Tibial artery (tissue), 4 donors: ENCODE measurements around the gene CEP83.

Source experiments
- DNase-seq, 2 donors: peaks; one replicate each; pipeline ENCODE4 v3.0.0-alpha.2; 2019
- H3K27ac ChIP-seq, 2 donors: fragments of 200-600 bp; sonication (generic) in 1 of 2; 1 replicate in 1 of 2; 2 replicates in 1 of 2; pipeline ENCODE4 v1.5.1; 2018 to 2019; ENCODE audit warnings: mild to moderate bottlenecking in 1 of 2
- H3K27me3 ChIP-seq, 2 donors: fragments of 200-600 bp; sonication (generic) in 1 of 2; one replicate each; pipeline versions ENCODE4 v1.5.1 to v1.6.0; 2016 to 2019
- H3K36me3 ChIP-seq, 3 donors: fragments of 200-600 bp; sonication (generic) in 2 of 3; one replicate each; pipeline ENCODE4 v1.5.1; 2016 to 2019; ENCODE audit warnings: mild to moderate bottlenecking in 2 of 3
- H3K4me1 ChIP-seq, 4 donors: fragments of 200-600 bp; sonication (generic) in 2 of 4; 1 replicate in 3 of 4; 2 replicates in 1 of 4; pipeline ENCODE4 v1.5.1; 2016 to 2019
- H3K4me3 ChIP-seq, 2 donors: fragments of 200-600 bp; sonication (generic) in 1 of 2; 1 replicate in 1 of 2; 2 replicates in 1 of 2; pipeline ENCODE4 v1.5.1; 2018 to 2019; ENCODE audit warnings: mild to moderate bottlenecking in 2 of 2
- H3K9me3 ChIP-seq, 3 donors: fragments of 200-600 bp; sonication (generic) in 1 of 3; one replicate each; pipeline ENCODE4 v1.5.1; 2016 to 2019
- intact Hi-C: fragments of 100-400 bp; cut with DNase I; formaldehyde crosslinking; loops from one replicate; pipeline ENCODE4 v1.15.0; 2023; ENCODE audit warnings: low total_unique reads
- TF ChIP-seq, protein P1 (sequence below), 2 experiments: fragments of 200-600 bp in 1 of 2; fragments of 450-650 bp in 1 of 2; IDR thresholded peaks; one replicate each; pipeline ENCODE4 v1.5.1; 2017 to 2019; ENCODE audit warnings: antibody characterized with exemption in 2 of 2, mild to moderate bottlenecking in 1 of 2, moderate library complexity in 1 of 2

The CEP83 gene

GRCh38 chr12:94340573-94340972 lies 119.1 kb downstream of the CEP83 start:
- DNase-seq: no peak
- intact Hi-C loops: no loop called here

GRCh38 chr12:94338006-94338794 lies 121.5 kb downstream of the CEP83 start:
- Histone ChIP-seq H3K27me3 (no peaks in the 10 kb centered on the region), H3K4me1 (no peaks in the 10 kb centered on the region), H3K27ac (no peak overlapping the region), H3K4me3 (no peak overlapping the region), H3K9me3 (no peaks in the 10 kb centered on the region), H3K36me3 (no peaks in the 10 kb centered on the region)
- intact Hi-C loops: loop anchor here (10.0 kb wide), 1 partner anchor 187 kb away; no protein-coding TSS in a partner anchor
- no peak for DNase-seq
- TF ChIP-seq, protein P1, sequence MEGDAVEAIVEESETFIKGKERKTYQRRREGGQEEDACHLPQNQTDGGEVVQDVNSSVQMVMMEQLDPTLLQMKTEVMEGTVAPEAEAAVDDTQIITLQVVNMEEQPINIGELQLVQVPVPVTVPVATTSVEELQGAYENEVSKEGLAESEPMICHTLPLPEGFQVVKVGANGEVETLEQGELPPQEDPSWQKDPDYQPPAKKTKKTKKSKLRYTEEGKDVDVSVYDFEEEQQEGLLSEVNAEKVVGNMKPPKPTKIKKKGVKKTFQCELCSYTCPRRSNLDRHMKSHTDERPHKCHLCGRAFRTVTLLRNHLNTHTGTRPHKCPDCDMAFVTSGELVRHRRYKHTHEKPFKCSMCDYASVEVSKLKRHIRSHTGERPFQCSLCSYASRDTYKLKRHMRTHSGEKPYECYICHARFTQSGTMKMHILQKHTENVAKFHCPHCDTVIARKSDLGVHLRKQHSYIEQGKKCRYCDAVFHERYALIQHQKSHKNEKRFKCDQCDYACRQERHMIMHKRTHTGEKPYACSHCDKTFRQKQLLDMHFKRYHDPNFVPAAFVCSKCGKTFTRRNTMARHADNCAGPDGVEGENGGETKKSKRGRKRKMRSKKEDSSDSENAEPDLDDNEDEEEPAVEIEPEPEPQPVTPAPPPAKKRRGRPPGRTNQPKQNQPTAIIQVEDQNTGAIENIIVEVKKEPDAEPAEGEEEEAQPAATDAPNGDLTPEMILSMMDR (IDR thresholded peaks at IDR 0.05): no peak

More at GRCh38 chr12:94340573-94340972, 119.1 kb downstream of the CEP83 start:
- Histone ChIP-seq H3K9me3 (no peaks in the 10 kb centered on the region), H3K36me3 (peaks cover 5% of the 10 kb centered on the region in 3 donors), H3K4me1 (no peaks in the 10 kb centered on the region), H3K27ac (no peak overlapping the region), H3K27me3 (no peaks in the 10 kb centered on the region), H3K4me3 (no peak overlapping the region)
- TF ChIP-seq, protein P1 (IDR thresholded peaks at IDR 0.05): no peak

DNA sequence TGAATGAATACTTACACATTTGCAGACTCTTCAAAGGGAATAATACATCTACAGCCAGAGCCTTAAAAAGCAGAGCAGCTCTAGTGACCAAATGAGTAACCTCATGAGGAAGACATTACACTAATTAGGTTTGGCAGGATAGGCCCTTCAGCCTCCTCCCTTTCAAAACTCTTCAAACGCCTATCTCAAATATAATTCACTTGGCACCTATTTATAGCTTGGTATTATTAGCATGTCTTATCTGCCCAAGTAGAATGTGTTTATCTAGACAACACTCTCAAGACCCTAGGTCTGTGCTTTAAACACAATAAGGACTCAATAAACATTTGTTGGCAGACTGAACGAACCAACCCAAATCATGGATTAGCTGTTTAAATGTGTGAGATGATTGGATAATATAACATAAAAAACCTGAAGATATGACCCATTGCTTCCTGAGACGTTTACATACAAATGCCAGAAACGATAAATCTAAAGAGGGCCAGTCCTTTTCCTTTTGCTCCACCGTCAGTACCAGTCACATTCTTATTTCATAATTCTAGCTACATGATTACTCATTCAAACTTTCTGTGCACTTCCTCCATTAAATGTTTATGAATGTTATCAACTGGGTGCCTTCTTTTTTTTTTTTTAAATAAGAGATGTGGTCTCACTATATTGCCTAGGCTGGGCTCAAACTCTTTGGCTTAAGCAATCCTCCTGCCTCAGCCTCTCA lies 123.3 kb downstream of the CEP83 start:
- no peak for DNase-seq
- no peaks in the 10 kb centered on the region for H3K9me3 ChIP-seq
- intact Hi-C loops: loop anchor here (10.0 kb wide), 1 partner anchor 188 kb away; no protein-coding TSS in a partner anchor
- H3K27me3 ChIP-seq: no peaks in the 10 kb centered on the region
- no peak overlapping the region for H3K27ac ChIP-seq
- H3K4me1 ChIP-seq: no peaks in the 10 kb centered on the region
- no peaks in the 10 kb centered on the region for H3K36me3 ChIP-seq
- no peak overlapping the region for H3K4me3 ChIP-seq
- TF ChIP-seq, protein P1 (IDR thresholded peaks at IDR 0.05): no peak

DNA sequence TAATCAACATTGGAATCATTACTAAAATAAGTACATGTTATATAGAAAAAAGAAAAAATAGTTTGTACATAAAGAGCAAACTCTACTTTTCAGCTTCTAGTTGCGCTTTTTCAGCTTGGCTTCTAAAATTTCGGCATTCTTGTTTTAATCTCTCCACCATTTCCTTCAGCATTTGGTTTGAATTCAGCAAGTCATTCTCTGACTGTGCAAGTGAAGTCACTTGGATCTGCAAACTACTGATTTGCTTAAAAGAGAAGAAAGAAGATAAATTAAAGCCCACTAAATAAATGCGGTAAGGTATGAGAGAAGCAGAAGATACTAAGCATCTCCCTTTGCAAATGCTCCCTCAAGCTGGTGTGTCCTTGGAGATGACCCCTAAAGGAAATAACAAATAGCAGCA lies 126.3 kb downstream of the CEP83 start:
- Histone ChIP-seq H3K27ac (no peak overlapping the region), H3K4me1 (no peaks in the 10 kb centered on the region), H3K4me3 (no peak overlapping the region), H3K27me3 (no peaks in the 10 kb centered on the region), H3K9me3 (no peaks in the 10 kb centered on the region), H3K36me3 (no peaks in the 10 kb centered on the region)
- TF ChIP-seq, protein P1 (IDR thresholded peaks at IDR 0.05): no peak
- intact Hi-C loops: loop anchor here (10.0 kb wide), 1 partner anchor 191 kb away; no protein-coding TSS in a partner anchor
- no peak for DNase-seq

GRCh38 chr12:94329366-94329765 lies 130.3 kb downstream of the CEP83 start:
- Histone ChIP-seq H3K4me1 (no peaks in the 10 kb centered on the region), H3K4me3 (no peak overlapping the region), H3K27me3 (no peaks in the 10 kb centered on the region), H3K9me3 (no peaks in the 10 kb centered on the region), H3K36me3 (peaks cover 5 to 17% (median 9%) of the 10 kb centered on the region in 3 donors), H3K27ac (no peak overlapping the region)
- intact Hi-C loops: no loop called here
- no peak for DNase-seq
- TF ChIP-seq, protein P1 (IDR thresholded peaks at IDR 0.05): peak; percentile 6
